Mucosa of gallbladder (tissue), 1 donor: ENCODE results near the gene BUD13. TPM values are rescaled to one million over a fixed set of nuclear protein-coding genes. Genes with fewer than 3 reads are reported as not detected.
"Not testable (repeated sequence)": the region's sequence is repeated elsewhere in the genome, so short reads cannot be mapped to it uniquely, and the experiment has no call there.

Experiments
- DNase-seq: peaks from one replicate; pipeline ENCODE4 v3.0.0-alpha.2; 2020; ENCODE audit warnings: low spot score
- total RNA-seq: library from RNA; stranded (reverse); gene quantifications from one replicate; pipeline ENCODE4 v1.2.1, GENCODE V29; 2021
- donor health status: DM: no; HTN: no; CAD: no.

Gene BUD13
- total RNA-seq, result 14.0 TPM

- DNase-seq, result peak; percentile 92
These were observed at the start of gene BUD13 for GRCh38 chr11:116772443-116773202. TSS of gene BUD13 (minus strand) at chr11:116772987. CDS start at chr11:116772964, 23 bp downstream.

- no peak for DNase-seq
These were observed 49.8 kb upstream of the BUD13 start for GRCh38 chr11:116822575-116822974.

GRCh38 chr11:116821050-116821918 is 48.5 kb upstream of the BUD13 start:
- no peak for DNase-seq

GRCh38 chr11:116819049-116819448 is 46.3 kb upstream of the BUD13 start:
- DNase-seq, result no peak

GRCh38 chr11:116814502-116814901 is 41.7 kb upstream of the BUD13 start:
- no peak for DNase-seq

- DNase-seq, result no peak
These were observed 41.1 kb upstream of the BUD13 start for GRCh38 chr11:116813781-116814471.

- DNase-seq, result no peak
These were observed 40.4 kb upstream of the BUD13 start for GRCh38 chr11:116813170-116813569.

GRCh38 chr11:116812109-116812508 is 39.3 kb upstream of the BUD13 start:
- DNase-seq, result no peak

- no peak for DNase-seq
These were observed 38.4 kb upstream of the BUD13 start for GRCh38 chr11:116811194-116811593.

- peak; percentile 82 for DNase-seq
These were observed 35.7 kb upstream of the BUD13 start for GRCh38 chr11:116808262-116809175.

GRCh38 chr11:116807601-116808261 is 34.9 kb upstream of the BUD13 start:
- DNase-seq, result no peak

- no peak for DNase-seq
These were observed 31.2 kb upstream of the BUD13 start for GRCh38 chr11:116804001-116804400.

- not testable (repeated sequence) for DNase-seq
These were observed 28.9 kb upstream of the BUD13 start for GRCh38 chr11:116801662-116802061.

- DNase-seq, result no peak
These were observed 27.8 kb upstream of the BUD13 start for GRCh38 chr11:116800610-116801009.

GRCh38 chr11:116798368-116798767 is 25.6 kb upstream of the BUD13 start:
- DNase-seq, result no peak

- no peak for DNase-seq
These were observed 25.0 kb upstream of the BUD13 start for GRCh38 chr11:116797816-116798215.

- no peak for DNase-seq
These were observed 23.8 kb upstream of the BUD13 start for GRCh38 chr11:116796548-116796947.

- no peak for DNase-seq
These were observed 22.1 kb upstream of the BUD13 start for GRCh38 chr11:116794851-116795250.

GRCh38 chr11:116793772-116794097 is 20.9 kb upstream of the BUD13 start:
- no peak for DNase-seq

GRCh38 chr11:116792869-116793771 is 20.3 kb upstream of the BUD13 start:
- DNase-seq, result no peak
